ENCODE results near the gene NT5DC1. TPM values are rescaled to one million over a fixed set of nuclear protein-coding genes. Genes with fewer than 3 reads are reported as not detected.
A peak's percentile ranks its signal among the peaks of the same experiment; 100 is the strongest.

NT5DC1 gene
- 49.0 TPM for total RNA-seq

GRCh38 chr6:116100419-116101301 is at the start of gene NT5DC1:
TSS of gene NT5DC1 (plus strand) at chr6:116100853. CDS start at chr6:116100931, 78 bp downstream.
- peak; percentile 78 for DNase-seq (ENCODE audit: low spot score)

GRCh38 chr6:116051244-116051643 is 49.4 kb upstream of the NT5DC1 start:
- no peak for DNase-seq (ENCODE audit: low spot score)

- no peak for DNase-seq (ENCODE audit: low spot score)
These were observed 45.1 kb upstream of the NT5DC1 start for GRCh38 chr6:116055513-116055912.

GRCh38 chr6:116057766-116058165 is 42.9 kb upstream of the NT5DC1 start:
- DNase-seq (ENCODE audit: low spot score): no peak

GRCh38 chr6:116059713-116060571 is 40.7 kb upstream of the NT5DC1 start:
- peak; percentile 16 for DNase-seq (ENCODE audit: low spot score)

- DNase-seq (ENCODE audit: low spot score): peak; percentile 81
These were observed 39.9 kb upstream of the NT5DC1 start, which contains the start of gene FRK for GRCh38 chr6:116060572-116061283. TSS of gene FRK (minus strand) at chr6:116060891. CDS start at chr6:116060311, 580 bp downstream.

- no peak for DNase-seq (ENCODE audit: low spot score)
These were observed 38.2 kb upstream of the NT5DC1 start for GRCh38 chr6:116062496-116062895.

- no peak for DNase-seq (ENCODE audit: low spot score)
These were observed 36.0 kb upstream of the NT5DC1 start for GRCh38 chr6:116064666-116065065.

- no peak for DNase-seq (ENCODE audit: low spot score)
These were observed 33.9 kb upstream of the NT5DC1 start for GRCh38 chr6:116066789-116067188.

- no peak for DNase-seq (ENCODE audit: low spot score)
These were observed 30.6 kb upstream of the NT5DC1 start for GRCh38 chr6:116070101-116070500.

- DNase-seq (ENCODE audit: low spot score): no peak
These were observed 29.9 kb upstream of the NT5DC1 start for GRCh38 chr6:116070616-116071389.

- DNase-seq (ENCODE audit: low spot score): no peak
These were observed 28.3 kb upstream of the NT5DC1 start for GRCh38 chr6:116072368-116072767.

GRCh38 chr6:116073765-116074440 is 26.8 kb upstream of the NT5DC1 start:
- no peak for DNase-seq (ENCODE audit: low spot score)

- no peak for DNase-seq (ENCODE audit: low spot score)
These were observed 25.8 kb upstream of the NT5DC1 start for GRCh38 chr6:116074732-116075390.

GRCh38 chr6:116078522-116078921 is 22.1 kb upstream of the NT5DC1 start:
- no peak for DNase-seq (ENCODE audit: low spot score)

- DNase-seq (ENCODE audit: low spot score): no peak
These were observed 21.7 kb upstream of the NT5DC1 start for GRCh38 chr6:116078945-116079344.

- no peak for DNase-seq (ENCODE audit: low spot score)
These were observed 17.6 kb upstream of the NT5DC1 start for GRCh38 chr6:116083052-116083451.

GRCh38 chr6:116084284-116084683 is 16.4 kb upstream of the NT5DC1 start:
- no peak for DNase-seq (ENCODE audit: low spot score)

GRCh38 chr6:116087437-116088027 is 13.1 kb upstream of the NT5DC1 start:
- no peak for DNase-seq (ENCODE audit: low spot score)

GRCh38 chr6:116088946-116089345 is 11.7 kb upstream of the NT5DC1 start:
- no peak for DNase-seq (ENCODE audit: low spot score)
